NCI-H748 treated with DMSO at 0.1 percent for 48 hours (cell line): ENCODE results near the gene PSD4.

Experiments
- DNase-seq: peaks from one replicate; lab custom pipeline; 2025; lab: John Stamatoyannopoulos, UW

Gene PSD4

DNA sequence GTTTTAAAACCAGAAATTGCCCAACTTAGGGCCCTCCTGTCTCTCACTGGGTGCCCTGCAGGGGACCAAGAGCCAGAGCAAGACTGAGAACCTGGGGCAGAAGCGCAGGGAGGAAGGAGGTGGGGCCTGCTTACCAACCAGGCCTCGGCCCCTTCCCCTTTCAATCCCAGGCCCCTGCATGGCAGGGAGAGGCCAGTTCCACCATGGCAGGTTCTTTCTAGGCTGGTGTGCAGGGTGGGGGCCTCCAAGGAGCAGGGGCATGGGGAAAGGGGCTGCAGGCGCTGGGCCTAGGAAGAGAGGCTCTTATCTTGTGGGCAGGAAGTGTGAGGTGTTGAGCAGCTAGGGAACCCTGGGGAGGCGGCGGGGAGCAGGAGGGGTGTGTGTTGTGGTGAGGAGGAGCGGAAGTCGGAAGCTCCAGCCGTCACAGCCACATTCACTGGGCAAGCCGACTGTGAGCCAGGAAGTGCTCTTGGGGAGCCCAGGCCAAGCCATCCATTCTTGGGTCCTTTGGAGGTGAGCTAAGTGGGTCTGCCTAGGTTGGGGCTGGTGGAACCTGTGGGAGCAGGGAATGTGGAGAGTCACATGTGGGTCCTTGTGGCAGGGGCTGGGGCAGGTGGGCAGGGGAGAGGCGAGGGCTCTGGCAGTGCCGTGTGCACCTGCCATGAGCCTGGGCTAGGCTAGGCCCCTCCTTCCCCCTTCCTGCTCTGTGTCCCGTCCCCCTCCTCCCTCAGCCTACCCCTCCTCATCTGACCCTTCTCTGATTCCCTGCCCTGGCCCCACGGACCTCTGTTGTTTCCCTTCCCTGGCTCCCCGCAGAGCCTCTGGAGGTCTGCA, at the start of gene PSD4:
TSS of gene PSD4 (plus strand) at position 430 of the 834 bp plus-strand sequence. CDS start 8,486 bp downstream, outside the sequence.
- no peak for DNase-seq

DNA sequence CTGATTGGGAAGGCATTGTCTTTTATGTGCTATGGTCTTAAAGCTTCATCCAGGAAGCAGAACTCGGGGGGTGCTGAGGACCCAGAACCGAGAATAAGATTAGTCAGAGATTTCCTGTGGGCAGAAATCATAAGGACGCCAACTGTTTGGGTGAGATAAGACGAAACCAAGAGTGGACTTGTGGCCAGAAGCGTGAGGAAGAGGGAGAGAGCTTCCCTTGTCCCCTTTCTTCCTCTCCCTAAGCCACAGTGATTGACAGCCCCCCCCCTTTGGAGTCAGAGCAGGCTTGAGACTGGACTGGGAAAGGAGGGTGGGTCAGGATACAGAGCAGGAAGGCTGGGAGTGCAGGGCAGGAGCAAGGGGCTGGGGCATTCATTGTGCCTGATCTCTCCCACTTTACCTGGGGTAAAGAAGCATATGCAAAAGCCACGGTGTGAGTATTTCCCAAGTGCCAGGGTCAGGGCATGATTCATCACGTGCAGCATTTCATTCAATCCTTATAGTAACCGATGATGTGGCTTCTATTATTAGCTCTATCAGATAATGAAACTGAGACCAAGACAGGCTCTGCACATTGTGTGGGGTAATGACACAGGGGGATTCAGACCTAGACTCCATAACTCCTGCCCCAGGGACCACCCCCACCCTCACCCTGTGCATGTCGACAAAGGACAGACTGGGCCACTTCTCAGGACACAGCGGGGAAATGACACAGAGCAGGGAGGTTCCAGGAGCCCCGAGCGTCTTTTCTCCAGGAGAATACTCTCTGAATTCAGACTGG, 49.4 kb upstream of the PSD4 start:
- no peak for DNase-seq

DNA sequence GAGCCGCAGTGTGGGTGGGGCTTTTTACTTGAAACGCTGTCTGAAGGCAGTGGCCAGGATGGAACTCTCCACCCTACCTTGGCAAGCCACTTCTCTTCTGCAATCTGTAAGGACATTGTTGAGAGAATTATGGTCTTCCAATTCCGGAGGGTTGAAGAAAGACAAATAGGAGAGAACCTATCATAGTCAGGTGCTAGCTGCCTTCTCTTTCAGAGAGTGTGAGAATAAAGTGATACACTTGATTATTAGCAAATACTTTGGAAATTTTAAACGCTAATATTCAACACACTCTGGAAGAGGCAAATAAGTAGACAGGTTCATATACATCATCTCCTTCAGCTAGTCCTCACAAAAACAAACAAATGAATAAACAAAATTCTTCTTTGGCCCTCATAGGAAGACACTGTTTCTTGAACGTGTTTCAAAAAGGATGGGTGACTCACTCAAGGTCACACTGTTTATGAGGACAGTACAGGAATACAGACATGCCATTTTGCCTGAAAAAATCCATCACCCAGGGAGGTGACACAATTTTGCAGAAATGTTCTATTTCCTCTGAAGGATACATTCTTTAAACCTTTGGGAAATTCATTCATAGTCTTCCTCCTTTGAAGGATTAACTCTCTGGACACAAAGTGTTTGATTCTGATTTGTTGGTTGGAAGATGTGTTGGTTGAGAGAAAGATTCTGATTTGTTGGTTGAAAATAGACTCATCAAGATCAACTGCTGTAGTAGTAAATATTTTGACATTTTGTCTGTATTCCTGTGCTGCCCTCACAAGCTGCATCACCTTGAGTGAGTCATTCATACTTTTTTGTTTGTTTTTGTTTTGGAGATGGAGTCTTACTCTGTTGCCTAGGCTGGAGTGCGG, 48.6 kb upstream of the PSD4 start:
- no peak for DNase-seq

DNA sequence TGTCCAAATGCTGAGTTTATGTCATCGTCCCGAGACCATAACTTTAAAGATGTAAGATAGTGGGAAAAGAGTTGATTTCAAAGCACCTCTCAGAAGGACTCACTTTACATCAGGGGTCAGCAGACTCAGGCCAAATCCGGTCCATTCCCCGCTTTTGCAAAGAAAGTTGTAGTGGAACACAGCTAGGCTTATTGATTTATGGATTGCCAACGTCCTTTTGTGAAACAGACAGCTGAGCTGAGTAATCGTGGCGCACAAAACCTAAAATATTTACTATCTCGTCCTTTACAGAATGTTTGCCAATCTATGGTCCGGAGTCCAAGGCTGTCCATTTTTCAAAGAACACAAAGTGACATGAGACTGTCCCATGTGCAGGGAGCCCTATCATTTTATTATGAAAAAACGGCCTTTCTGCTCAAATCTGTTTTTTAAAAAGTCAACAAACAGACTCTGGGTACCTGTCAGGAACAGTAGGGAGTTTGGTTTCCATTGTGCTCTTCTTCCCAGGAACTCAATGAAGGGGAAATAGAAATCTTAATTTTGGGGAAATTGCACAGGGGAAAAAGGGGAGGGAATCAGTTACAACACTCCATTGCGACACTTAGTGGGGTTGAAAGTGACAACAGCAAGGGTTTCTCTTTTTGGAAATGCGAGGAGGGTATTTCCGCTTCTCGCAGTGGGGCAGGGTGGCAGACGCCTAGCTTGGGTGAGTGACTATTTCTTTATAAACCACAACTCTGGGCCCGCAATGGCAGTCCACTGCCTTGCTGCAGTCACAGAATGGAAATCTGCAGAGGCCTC, 46.7 kb upstream of the PSD4 start, which contains the start of gene IL1RN:
TSS of gene IL1RN (plus strand) at position 754 of the 801 bp plus-strand sequence. CDS start at position 781, 27 bp downstream.
- no peak for DNase-seq

DNA sequence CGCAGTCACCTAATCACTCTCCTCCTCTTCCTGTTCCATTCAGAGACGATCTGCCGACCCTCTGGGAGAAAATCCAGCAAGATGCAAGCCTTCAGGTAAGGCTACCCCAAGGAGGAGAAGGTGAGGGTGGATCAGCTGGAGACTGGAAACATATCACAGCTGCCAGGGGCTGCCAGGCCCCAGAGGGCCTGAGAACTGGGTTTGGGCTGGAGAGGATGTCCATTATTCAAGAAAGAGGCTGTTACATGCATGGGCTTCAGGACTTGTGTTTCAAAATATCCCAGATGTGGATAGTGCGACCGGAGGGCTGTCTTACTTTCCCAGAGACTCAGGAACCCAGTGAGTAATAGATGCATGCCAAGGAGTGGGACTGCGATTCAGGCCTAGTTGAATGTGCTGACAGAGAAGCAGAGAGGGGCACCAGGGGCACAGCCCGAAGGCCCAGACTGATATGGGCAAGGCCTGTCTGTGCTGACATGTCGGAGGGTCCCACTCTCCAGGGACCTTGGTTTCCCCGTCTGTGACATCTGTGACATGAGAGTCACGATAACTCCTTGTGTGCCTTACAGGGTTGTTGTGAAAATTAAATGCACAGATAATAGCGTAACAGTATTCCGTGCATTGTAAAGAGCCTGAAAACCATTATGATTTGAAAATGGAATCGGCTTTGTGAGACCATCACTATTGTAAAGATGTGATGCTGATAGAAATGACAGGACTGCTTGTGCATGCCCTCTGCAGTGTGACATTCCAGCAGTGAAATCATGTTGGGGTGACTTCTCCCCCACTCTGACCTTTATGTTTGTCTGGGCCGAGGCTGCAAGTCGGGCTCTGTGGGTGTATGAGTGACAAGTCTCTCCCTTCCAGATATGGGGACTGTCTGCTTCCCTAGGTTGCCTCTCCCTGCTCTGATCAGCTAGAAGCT, 45.9 kb upstream of the PSD4 start:
- DNase-seq: no peak

DNA sequence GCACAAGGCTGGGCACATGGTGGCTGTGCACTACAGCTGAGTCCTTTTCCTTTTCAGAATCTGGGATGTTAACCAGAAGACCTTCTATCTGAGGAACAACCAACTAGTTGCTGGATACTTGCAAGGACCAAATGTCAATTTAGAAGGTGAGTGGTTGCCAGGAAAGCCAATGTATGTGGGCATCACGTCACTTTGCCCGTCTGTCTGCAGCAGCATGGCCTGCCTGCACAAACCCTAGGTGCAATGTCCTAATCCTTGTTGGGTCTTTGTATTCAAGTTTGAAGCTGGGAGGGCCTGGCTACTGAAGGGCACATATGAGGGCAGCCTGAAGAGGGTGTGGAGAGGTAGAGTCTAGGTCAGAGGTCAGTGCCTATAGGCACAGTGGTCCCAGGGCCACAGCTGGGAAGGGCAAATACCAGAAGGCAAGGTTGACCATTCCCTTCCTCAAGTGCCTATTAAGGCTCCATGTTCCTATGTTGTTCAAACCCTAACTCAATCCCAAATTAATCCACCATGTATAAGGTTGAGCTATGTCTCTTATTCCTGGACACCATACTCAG, 44.2 kb upstream of the PSD4 start:
- no peak for DNase-seq

DNA sequence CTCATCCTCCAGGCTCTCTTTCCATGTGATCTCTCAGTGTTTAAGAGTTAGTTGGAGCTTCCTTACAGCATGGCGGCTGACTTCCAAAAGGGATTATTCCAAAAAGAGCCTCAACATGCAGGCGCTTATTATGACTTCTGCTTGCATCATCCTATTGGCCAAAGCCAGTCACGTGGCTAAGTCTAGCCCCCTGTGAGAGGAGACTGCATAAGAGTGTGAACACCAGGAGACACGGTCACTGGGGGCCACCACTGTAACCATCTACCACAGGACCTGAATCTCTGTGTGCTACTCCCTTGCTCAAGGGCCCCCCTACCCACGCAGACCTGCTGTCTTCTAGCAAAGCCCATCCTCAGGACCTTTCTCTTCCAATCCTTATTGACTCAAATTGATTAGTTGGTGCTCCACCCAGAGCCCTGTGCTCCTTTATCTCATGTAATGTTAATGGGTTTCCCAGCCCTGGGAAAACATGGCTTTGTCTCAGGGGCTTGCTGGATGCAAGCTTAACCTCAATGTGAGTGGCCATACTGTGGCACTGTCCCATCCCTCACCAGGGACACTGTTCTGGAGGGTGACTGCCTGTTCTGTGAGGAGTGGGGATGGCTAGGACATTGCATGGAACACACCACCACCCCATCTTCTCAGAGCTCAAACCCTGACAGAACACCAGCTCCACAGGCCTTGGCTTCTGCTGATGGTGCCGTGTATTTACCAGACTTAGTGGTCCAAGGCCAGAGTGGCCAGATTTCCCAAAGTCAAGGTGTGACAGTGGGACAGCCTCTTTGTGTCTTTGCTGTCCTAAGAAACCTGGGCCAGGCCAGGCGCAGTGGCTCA, 42.2 kb upstream of the PSD4 start:
- DNase-seq: no peak

DNA sequence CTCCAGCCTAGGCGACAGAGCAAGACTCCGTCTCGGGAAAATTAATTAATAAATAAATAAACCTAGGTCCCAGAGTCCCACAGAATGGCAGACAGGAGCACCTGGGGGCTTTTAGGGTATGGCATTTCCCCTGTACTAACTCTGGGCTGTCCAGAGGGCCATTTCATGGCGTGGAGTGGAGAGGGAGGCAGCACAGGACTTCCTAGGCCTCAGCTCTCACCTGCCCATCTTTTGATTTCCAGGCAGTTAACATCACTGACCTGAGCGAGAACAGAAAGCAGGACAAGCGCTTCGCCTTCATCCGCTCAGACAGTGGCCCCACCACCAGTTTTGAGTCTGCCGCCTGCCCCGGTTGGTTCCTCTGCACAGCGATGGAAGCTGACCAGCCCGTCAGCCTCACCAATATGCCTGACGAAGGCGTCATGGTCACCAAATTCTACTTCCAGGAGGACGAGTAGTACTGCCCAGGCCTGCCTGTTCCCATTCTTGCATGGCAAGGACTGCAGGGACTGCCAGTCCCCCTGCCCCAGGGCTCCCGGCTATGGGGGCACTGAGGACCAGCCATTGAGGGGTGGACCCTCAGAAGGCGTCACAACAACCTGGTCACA, 41.3 kb upstream of the PSD4 start:
- DNase-seq: no peak

DNA sequence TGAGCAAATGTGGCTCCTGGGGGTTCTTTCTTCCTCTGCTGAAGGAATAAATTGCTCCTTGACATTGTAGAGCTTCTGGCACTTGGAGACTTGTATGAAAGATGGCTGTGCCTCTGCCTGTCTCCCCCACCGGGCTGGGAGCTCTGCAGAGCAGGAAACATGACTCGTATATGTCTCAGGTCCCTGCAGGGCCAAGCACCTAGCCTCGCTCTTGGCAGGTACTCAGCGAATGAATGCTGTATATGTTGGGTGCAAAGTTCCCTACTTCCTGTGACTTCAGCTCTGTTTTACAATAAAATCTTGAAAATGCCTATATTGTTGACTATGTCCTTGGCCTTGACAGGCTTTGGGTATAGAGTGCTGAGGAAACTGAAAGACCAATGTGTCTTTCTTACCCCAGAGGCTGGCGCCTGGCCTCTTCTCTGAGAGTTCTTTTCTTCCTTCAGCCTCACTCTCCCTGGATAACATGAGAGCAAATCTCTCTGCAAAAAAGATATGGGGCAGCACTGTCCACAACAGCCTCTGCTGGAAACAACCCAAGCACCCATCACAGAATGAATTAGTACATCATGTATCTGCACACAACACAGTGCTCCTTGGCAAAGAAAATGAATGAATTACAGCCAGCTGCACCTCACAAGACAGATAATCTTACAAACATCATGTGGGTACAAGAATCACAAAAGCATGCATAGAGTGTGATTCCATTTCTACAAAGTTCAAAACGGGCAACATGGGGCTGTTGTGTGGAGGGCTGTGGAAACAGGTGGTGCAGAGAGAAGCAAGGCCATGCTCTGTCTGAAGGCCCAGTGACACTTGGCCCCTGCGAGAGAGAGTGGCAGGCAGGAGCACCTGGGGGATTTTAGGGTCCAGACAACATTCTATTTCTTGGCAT, 39.8 kb upstream of the PSD4 start:
- DNase-seq: no peak

DNA sequence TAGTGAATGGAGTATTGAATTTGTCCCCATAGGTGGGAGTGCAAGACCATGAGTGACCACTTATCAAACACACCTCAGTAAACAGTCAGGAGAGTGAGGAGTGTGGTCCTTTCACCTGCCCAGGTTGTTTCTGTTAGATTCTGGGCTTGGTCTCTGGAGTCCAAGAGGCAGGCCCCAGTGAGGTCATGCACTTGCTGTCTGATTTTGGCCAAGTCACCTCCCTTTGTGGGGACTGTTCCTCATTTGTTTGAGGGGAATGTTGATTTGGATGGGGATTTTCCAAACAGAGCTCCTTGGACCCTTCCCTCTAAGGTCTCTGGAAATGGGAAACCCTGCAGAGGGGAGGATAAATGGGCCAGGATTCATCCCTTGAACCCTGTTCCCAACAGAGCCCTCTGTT, 39.1 kb upstream of the PSD4 start:
- no peak for DNase-seq

DNA sequence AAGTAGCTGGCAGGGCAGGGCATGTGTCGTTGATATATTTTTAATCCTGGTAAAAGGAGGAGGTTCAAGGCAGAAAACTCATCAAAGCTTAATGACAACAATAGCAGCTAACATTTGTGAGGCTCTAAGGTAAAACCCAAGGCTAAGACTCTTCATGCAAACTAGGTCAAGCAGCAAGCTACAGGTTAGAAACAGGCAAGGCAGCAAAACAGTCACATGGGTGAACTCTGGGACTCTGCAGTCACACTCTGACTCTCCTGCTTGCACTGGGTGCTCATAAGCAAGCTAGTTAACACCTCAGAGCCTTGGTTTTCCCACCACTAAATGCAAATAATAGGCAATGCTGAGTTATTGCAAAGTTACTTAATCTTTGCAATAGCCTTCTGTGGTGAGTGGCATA, 38.5 kb upstream of the PSD4 start:
- DNase-seq: no peak

DNA sequence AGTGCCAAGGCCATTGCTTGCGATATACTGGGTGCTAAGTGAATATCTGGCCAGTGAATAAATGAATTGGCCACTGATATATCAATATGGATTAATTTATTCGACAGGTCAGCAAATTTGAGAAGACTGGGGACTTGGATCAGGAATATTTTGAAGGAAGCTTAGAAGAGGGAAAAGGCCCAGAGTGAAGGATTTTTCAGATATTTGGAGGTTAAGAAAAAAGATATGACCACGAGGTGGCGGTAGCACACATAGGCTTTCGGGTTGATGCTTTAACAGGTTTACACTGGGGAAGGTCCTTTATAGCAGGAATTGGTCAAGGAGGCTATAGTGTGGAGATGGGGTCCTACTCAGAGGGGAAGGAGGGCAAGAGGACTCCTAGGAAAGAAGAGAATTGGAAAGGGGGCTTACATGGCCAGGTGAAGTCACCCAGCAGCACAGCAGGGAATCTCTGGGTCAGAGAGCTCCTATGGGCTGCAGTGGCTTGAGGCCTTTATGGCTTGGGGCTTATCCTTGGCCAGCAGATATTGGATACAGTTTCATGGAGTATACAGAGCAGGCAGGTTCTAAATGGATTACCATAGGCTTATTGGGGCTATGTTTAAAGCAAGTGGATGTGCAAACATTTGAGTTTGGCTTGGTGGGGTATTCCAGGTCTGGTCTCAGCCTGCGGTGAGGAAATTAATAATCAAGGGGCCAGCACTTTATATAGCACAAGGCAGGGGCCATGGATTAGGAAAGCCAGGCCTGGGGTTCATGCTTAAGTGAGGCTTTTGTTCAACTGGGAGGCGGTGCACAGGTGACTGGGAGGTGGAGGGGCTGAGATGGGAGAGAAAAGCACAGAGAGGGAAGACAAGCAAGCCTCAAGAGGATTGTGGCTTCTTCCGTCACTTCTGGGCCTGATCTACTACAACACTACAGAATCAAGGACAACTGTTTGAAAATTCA, 36.7 kb upstream of the PSD4 start:
- DNase-seq: no peak

DNA sequence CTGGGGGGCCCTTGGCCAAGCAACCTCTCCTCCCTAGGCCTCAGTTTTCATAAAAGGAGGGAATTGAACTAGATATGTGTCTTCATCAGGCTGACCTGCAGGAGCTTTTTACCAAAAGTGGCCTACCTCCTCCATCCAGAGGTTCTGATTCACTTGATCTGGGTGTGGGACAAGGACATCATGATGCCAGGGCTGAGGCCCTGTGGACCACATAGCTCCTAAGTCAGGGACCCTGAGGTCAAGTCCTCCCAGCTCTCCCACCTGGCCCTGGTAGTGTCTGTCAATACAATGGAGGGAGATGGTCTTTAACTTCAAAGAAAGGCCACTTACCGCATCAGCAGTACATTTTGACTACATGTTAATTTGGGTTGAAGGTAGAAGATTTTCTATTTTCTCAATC, 35.9 kb upstream of the PSD4 start:
- no peak for DNase-seq

DNA sequence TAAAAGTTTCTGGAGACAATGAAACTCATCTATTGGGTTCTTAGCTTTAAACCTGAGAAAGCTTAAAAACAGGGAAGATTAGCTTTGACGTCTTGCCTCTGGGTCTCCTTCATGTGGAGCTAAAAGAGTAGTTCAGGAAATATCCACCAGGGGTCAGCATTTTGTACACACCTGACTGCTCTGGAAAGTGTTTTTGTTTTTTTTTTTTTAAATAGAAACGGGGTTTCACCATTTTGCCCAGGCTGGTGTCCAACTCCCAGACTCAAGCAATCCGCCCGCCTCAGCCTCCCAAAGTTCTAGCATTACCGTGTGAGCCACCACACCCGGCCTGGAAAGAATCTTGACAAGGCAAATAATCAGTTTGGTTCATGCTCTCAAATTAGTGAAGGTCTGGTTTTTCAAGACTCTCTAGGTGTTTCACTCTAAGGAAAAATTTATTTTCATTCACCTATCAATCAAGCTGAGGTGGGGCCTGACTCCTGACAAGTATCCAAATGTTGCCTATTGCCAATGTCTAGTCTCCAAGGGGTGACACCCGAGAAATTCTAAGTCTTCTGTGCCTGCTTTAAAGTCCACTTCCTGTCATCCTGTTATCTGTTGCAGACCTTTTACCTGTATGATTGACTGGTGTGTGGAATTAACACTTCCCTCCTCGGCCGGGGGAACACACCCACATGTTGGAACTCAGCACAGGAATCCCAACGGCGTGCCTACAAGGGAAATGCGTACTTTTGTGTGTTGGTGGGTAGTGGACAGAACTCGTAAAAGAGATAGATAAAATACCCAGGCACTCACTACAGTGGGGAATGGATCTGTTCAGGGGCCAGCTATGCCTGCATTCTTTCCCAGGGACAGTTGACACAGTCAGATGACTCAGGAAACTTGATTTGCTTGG, 35.1 kb upstream of the PSD4 start:
- DNase-seq: peak; percentile 34

DNA sequence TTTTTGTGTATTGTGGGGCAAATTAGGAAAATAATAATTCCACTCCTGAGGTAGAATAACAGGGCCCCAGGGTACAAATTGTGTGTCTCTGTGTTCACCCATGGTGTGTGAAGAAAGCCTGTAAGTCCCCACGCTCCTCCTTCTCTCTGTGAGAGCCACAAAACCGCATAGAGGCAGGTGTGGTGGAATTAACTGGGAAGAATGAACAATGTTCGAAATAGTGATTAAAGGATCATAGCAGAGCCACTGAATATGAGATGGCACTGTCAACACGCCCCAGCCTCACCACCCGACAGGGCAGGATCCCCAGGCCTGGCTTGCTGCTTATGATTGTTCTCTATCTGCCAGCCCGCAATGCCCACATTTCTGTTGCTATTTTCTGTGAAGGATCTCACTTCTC, 32.3 kb upstream of the PSD4 start:
- no peak for DNase-seq
